Duodenal mucosa (tissue), 2 donors: Measurements from ENCODE around the gene FNIP1.

Source experiments
- H3K27ac ChIP-seq: one replicate; pipeline ENCODE4 v1.7.0; 2013; ENCODE audit warnings: low read depth, low read length
- H3K27me3 ChIP-seq, 2 donors: one replicate each; pipeline ENCODE4 v1.7.0; 2013; ENCODE audit warnings: low read length in 2 of 2, control low read depth in 1 of 2; ENCODE audit not compliant: insufficient read depth in 2 of 2, control insufficient read depth in 1 of 2
- H3K36me3 ChIP-seq, 2 donors: one replicate each; pipeline ENCODE4 v1.7.0; 2013; ENCODE audit warnings: low read length in 2 of 2, control low read depth in 1 of 2; ENCODE audit not compliant: insufficient read depth in 2 of 2, control insufficient read depth in 1 of 2
- H3K4me1 ChIP-seq, 2 donors: one replicate each; pipeline ENCODE4 v1.7.0; 2013; ENCODE audit warnings: low read length in 2 of 2, control low read depth in 1 of 2; ENCODE audit not compliant: insufficient read depth in 2 of 2, control insufficient read depth in 1 of 2
- H3K4me3 ChIP-seq, 2 donors: one replicate each; pipeline ENCODE4 v1.7.0; 2013; ENCODE audit warnings: low read length in 2 of 2, low read depth in 1 of 2
- H3K9ac ChIP-seq, 2 donors: one replicate each; pipeline ENCODE4 v1.7.0; 2013; ENCODE audit warnings: low read length in 2 of 2, low read depth in 1 of 2
- H3K9me3 ChIP-seq, 2 donors: one replicate each; pipeline ENCODE4 v1.7.0; 2013; ENCODE audit warnings: low read length in 2 of 2, control low read depth in 1 of 2; ENCODE audit not compliant: control insufficient read depth in 1 of 2

Gene FNIP1

DNA sequence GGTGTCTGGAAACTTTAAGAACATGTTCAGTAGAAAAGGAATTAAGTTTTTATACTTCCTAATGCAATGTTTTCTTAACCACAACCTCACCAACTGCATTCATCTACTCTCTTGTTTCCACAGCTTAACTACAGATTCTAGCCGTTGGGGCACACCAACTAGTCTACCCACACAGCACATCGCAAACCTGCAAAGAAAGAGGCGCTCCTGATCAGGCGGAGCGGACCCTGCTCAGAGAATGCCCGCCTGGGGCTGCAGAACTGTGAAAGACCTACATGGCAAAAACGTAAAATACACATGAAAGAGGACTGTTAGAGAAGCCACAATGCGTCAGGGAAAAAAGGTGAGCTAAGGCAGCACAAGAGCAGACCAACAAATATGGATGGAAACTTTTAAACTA is 86.4 kb downstream of the FNIP1 start:
- no peaks in the 10 kb centered on the region for H3K9me3 ChIP-seq
- H3K27ac ChIP-seq: no peak overlapping the region
- H3K4me1 ChIP-seq: no peaks in the 10 kb centered on the region
- no peak overlapping the region for H3K4me3 ChIP-seq
- H3K36me3 ChIP-seq: peaks cover 0 to 38% of the 10 kb centered on the region in 2 donors
- no peaks in the 10 kb centered on the region for H3K27me3 ChIP-seq
- no peak overlapping the region for H3K9ac ChIP-seq

DNA sequence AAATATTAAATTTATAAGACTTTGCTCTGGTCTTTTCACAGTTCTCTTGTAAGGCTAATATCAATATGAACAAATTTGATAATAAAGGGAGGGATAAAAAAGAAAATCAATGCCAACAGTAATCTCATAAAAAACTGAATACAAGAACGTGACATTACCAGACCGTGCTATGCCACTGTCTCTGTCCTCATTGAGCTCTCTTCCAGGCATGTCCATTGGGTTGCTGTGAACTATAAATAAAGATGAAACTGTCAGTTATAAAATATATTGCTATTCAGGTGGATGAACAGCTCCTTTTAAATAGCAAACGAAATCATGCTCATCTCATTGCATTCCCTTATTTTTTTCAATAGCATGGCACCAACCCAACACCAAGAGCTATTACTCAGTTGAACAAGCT is 87.8 kb downstream of the FNIP1 start:
- Histone ChIP-seq H3K4me3 (no peak overlapping the region), H3K36me3 (peaks cover 0 to 43% of the 10 kb centered on the region in 2 donors), H3K27ac (no peak overlapping the region), H3K9me3 (no peaks in the 10 kb centered on the region), H3K9ac (no peak overlapping the region), H3K4me1 (no peaks in the 10 kb centered on the region), H3K27me3 (no peaks in the 10 kb centered on the region)

DNA sequence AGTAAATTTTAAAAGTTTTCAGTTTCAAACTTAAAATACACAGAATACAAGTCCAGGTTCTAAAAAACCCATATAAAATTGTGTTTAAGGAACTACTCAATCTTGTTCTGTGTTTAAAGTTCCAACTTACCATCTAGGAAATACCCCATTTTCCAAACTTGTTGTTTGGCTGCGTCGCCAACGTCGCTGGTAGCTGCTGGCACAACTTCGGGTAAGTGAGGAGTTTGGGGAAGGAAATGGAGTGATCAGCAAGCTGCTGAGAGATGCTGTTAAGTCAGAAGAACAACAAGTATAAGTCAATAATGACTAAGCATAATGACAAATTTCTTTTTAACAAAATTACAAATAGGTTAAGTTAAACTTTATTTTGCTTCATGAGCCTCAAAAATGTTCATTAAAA is 90.5 kb downstream of the FNIP1 start:
- H3K4me1 ChIP-seq: no peaks in the 10 kb centered on the region
- H3K36me3 ChIP-seq: peaks cover 14 to 70% of the 10 kb centered on the region in 2 donors
- no peak overlapping the region for H3K4me3 ChIP-seq
- no peaks in the 10 kb centered on the region for H3K27me3 ChIP-seq
- no peak overlapping the region for H3K27ac ChIP-seq
- H3K9ac ChIP-seq: no peak overlapping the region
- H3K9me3 ChIP-seq: no peaks in the 10 kb centered on the region

DNA sequence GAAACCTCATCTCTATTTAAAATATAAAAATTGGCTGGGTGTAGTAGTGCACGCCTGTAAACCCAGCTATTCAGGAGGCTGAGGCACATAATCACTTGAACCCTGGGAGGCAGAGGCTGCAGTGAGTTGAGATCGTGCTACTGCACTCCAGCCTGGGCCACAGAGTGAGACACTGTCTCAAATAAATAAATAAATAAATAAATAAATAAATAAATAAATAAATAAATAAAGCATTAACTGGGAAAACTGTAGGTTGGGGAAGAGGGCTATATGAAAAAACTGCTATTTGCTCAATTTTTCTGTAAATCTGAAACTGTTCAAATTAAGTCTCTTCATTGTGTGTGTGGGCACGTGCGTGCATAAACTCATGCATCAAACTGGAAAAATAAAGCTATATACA is 101.9 kb downstream of the FNIP1 start:
- no peak overlapping the region for H3K9ac ChIP-seq
- no peak overlapping the region for H3K4me3 ChIP-seq
- H3K27me3 ChIP-seq: no peaks in the 10 kb centered on the region
- no peaks in the 10 kb centered on the region for H3K4me1 ChIP-seq
- H3K36me3 ChIP-seq: peaks cover 7 to 15% of the 10 kb centered on the region in 2 donors
- H3K9me3 ChIP-seq: no peaks in the 10 kb centered on the region
- no peak overlapping the region for H3K27ac ChIP-seq

DNA sequence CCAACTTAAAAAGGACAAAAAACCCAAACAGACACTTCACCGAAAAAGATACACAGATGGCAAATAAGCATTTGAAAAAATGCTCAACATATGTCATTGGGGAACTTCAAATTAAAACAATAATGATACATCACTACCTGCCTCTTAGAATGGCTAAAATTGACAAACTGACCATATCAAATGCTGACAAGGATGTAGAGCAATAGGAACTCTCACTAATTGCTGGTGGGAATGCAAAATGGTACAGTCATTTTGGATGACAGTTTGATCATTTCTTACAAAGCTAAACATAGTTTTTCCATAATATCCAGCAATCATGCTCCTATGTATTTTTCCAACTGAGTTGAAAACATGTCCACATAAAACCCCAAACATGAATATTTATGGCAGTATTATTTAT is 102.9 kb downstream of the FNIP1 start:
- Histone ChIP-seq H3K9ac (no peak overlapping the region), H3K9me3 (no peaks in the 10 kb centered on the region), H3K27ac (no peak overlapping the region), H3K4me3 (no peak overlapping the region), H3K27me3 (no peaks in the 10 kb centered on the region), H3K4me1 (no peaks in the 10 kb centered on the region), H3K36me3 (peaks cover 7 to 15% of the 10 kb centered on the region in 2 donors)

DNA sequence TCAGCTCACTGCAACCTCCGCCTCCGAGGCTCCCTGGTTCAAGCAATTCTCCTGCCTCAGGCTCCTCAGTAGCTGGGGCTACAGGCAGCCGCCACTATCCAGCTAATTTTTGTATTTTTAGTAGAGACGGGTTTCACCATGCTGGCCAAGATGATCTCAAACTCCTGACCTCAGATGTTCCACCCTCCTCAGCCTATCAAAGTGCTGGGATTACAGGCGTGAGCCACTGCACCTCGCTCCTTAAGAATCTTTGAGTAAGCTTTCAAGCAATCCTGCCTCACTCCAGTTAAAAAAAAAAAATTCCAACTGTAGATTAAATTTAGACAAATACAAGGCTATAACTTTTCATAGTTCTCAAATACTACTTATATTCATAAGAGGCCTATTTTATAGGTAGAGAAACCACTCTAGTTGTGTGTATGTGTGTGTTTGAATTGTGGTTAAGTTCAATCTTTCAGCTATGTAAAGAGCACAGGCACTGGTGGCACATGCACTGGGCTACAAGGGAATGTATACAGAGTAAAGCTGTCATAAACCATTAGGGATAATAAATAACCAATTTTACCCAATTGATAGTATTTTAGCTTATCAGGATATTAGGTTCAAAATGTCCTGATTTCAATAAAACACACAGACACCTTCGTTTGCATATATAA is 111.2 kb downstream of the FNIP1 start:
- Histone ChIP-seq H3K27me3 (no peaks in the 10 kb centered on the region), H3K4me3 (no peak overlapping the region), H3K27ac (no peak overlapping the region), H3K9ac (no peak overlapping the region), H3K36me3 (peaks cover 9 to 11% of the 10 kb centered on the region in 2 donors), H3K9me3 (no peaks in the 10 kb centered on the region), H3K4me1 (no peaks in the 10 kb centered on the region)

DNA sequence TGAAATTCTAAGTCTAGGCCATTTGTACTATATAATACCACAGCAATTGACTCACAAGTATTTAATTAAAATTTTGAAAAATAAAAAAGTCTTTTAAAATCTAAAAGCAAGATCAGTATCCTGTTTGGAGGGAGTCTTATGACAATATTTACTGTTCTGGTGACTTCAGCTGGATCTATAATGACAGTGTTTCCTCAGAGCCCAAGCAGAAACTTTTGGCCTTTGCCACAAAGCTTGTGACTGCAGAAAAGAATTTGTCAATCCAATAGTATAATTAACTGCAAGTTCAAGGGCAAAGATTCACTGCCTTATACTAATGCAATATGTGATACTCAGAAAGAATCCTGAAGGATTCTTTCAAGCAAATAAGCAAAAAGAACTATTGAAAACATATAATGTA is 112.2 kb downstream of the FNIP1 start:
- H3K36me3 ChIP-seq: peaks cover 7 to 8% of the 10 kb centered on the region in 2 donors
- no peaks in the 10 kb centered on the region for H3K4me1 ChIP-seq
- no peak overlapping the region for H3K9ac ChIP-seq
- H3K27ac ChIP-seq: no peak overlapping the region
- H3K27me3 ChIP-seq: no peaks in the 10 kb centered on the region
- H3K4me3 ChIP-seq: no peak overlapping the region
- no peaks in the 10 kb centered on the region for H3K9me3 ChIP-seq

DNA sequence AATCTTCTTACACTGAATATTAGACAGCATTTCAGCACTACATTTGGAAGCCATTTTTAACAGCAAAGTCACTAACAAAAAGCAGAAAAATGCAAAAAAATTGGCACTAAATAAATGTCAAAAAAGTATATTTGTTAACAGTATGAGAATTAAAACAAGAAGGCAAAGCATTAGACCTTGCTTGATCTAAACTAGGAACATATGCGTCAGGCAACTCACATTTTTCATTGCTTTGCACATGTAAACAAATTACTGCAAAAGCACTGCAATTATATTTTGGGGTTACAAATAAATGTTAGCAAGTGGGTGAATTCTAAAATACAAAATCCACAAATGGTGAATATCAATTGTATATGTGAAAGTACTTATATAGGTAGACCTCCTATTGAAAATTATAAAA is 112.8 kb downstream of the FNIP1 start:
- no peak overlapping the region for H3K9ac ChIP-seq
- H3K4me1 ChIP-seq: no peaks in the 10 kb centered on the region
- no peaks in the 10 kb centered on the region for H3K27me3 ChIP-seq
- no peaks in the 10 kb centered on the region for H3K9me3 ChIP-seq
- no peak overlapping the region for H3K27ac ChIP-seq
- no peak overlapping the region for H3K4me3 ChIP-seq
- H3K36me3 ChIP-seq: peaks cover 11 to 13% of the 10 kb centered on the region in 2 donors

DNA sequence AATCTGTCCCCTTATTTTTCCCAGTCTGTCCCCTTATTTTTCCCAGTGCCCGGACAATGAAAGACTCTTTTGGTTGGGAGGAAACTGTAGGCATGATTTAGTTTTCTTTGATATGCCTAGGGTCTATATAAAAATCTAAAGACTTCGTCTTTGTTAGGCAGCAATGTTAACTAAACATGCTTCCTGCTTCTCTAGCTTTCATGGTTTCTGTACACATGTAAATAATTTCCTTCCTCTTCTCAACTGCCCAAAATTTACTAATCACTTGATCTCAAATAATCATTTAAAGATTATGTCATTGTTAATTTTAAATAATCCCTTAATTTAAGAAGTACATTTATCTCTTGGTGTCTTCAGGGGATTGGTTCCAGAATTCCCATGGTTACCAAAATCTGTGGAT is 114.0 kb downstream of the FNIP1 start:
- H3K9ac ChIP-seq: no peak overlapping the region
- peaks cover 15 to 19% of the 10 kb centered on the region in 2 donors for H3K36me3 ChIP-seq
- no peak overlapping the region for H3K4me3 ChIP-seq
- H3K27me3 ChIP-seq: no peaks in the 10 kb centered on the region
- no peaks in the 10 kb centered on the region for H3K9me3 ChIP-seq
- no peaks in the 10 kb centered on the region for H3K4me1 ChIP-seq
- H3K27ac ChIP-seq: no peak overlapping the region

DNA sequence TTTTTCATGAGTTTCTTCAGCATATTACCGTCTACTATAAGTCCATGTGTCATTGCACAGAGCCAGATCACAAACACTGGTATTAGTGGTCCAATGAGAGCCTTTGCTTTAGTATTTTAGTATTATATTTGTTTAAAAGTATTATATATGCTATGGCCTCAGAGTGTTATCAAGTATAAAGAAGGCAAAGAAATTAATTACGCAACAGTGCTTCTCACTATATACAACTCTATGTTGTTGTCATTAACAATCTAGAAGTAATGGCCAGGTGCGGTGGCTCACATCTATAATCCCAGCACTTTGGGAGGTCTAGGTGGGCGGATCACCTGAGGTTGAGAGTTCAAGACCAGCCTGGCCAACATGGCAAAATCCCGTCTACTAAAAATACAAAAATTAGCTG is 114.6 kb downstream of the FNIP1 start:
- Histone ChIP-seq H3K4me1 (no peaks in the 10 kb centered on the region), H3K27me3 (no peaks in the 10 kb centered on the region), H3K36me3 (peaks cover 21 to 22% of the 10 kb centered on the region in 2 donors), H3K27ac (no peak overlapping the region), H3K4me3 (no peak overlapping the region), H3K9ac (no peak overlapping the region), H3K9me3 (no peaks in the 10 kb centered on the region)

DNA sequence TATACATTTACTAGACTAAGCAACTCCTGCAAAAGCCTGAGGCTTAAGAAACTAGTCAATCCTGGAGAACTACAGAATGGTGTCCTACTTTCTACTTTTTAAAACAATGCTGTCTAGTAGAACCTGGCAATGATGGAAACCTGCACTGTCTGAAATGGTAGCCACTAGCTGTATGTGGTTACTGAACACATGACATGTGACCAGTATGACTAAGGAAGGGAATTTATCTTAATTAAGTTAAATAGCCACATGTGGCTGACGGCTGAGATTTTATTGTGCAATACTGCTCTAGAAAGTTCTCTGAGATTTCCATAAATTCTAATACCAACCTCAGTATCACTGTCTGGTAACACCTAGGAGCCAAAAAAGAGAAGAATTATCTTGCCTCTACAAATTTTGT is 116.9 kb downstream of the FNIP1 start:
- Histone ChIP-seq H3K9ac (no peak overlapping the region), H3K9me3 (no peaks in the 10 kb centered on the region), H3K36me3 (peaks cover 22 to 33% of the 10 kb centered on the region in 2 donors), H3K27ac (no peak overlapping the region), H3K27me3 (no peaks in the 10 kb centered on the region), H3K4me3 (no peak overlapping the region), H3K4me1 (no peaks in the 10 kb centered on the region)
